HG03571 (cell line): ENCODE data around the gene PGGHG.
A peak's percentile ranks its signal among the peaks of the same experiment; 100 is the strongest.
"Not testable (repeated sequence)": the region's sequence is repeated elsewhere in the genome, so short reads cannot be mapped to it uniquely, and the experiment has no call there.

Experiments
- ATAC-seq: cut with Tn5 transposase; IDR thresholded peaks from one replicate; pipeline ENCODE4 v1.9.1; 2021; ENCODE audit not compliant: unreplicated experiment

The PGGHG gene

DNA sequence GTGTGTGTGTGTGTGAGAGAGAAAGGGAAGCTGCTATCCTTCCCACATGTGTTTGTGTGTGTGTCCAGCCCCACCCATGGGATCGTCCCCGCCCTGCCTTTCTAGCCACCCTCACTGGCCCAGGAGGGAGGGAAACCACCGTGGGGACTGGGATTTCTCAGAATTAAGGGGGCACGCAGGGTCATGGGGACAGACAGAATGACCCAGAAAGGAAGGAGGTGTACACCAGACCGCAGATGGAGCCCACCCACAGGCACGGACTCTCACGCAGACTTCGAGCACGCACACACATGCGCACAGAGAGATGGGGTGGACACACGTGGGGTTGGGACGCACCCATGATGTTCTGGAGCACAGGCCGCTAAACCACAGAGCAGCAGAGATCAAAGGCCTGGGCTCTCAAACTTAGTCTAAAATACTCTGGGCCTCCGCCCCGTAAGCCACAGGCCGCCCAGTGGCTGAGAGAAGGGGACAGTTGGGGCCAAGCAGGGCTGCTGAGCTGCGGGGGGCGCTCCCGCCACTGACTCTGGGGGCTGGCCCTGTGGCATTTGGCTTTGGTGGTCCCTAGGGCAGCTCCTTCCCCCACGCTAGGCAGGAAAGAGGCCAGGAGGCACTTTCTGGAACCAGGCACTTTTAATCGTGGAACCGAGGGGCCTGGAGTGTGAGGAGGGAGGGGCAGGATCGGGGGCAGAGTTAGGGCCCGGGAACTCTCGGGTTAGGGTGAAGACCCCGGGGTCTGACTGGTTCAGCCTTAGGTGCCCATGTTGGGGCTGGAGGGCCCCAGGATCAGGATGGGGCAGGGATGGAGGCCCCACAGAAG lies 8.9 kb downstream of the PGGHG start:
- ATAC-seq, result no peak

DNA sequence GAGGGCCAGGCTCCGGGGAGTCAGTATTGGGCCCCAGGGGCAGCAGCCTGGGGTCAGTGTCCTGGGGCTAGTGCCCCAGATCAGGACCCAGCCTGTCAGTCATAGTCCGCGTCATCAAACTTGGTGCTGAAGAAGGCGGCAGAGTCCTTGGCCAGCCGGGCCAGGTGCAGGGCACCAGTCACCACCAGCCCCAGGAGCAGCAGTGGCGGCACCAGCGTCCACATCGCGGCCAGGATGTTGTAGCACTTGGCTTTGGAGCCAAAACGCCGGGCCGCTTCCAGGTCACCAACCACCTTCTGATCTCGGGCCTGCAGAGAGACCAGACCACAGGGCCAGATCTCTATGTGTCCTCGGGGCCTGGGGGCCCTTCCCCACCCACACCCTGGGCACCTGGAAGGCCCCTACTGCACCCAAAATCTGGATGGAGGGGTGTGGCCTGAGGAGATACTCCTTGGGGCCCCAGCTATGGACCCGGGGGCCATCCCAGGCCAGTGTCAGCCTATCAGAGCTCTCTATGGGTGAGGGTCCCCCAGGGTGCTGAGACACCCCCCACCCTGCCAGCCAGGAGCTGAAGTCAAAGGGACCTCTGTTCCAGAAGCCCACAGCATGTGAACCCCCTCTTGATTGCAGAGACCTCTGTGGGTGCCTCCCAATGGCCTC lies 9.6 kb downstream of the PGGHG start:
- no peak for ATAC-seq

DNA sequence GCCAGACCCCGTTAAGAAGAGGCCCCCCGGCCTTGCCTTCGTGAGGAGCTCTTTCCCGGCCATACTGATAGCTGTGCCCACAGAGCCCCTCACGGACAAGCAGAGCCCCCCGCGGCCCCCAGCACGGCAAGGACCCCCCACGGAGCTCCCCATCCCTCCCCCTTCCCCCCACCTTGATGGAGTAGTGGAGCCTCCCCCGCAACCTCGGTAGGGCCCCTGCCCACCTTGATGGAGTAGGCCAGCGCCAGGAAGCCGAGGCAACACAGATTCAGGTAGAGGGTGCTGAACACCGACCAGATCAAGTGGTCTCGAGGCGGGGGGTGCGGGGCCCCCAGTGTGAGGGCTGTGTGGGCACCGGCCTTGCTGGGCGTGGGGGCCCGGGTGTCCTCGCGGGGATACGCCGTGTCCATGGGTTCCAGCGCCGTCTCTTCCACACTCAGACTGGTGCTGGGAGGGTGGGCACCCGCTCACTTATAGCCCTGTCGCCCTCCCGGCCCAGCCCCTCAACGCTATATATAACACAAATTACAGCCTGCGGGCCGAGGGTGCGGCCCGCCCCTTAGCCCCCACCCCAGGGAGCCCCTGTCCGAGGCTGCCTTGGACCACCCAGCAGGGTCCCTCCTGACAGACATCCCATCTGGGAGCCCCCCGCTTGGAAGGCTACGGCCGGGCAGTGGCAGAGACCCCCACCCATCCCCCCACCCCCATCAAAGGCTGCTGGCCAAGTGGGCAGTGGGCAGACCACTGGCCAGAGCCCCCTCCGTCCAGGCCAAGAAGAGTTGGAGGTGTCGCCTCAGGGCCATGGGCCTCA lies 10.4 kb downstream of the PGGHG start, which contains the start of gene IFITM5:
Gene IFITM5, minus strand, starts transcription at position 446 of the 811 bp plus-strand sequence. Its CDS starts 36 bp downstream, at position 410.
- no peak for ATAC-seq

DNA sequence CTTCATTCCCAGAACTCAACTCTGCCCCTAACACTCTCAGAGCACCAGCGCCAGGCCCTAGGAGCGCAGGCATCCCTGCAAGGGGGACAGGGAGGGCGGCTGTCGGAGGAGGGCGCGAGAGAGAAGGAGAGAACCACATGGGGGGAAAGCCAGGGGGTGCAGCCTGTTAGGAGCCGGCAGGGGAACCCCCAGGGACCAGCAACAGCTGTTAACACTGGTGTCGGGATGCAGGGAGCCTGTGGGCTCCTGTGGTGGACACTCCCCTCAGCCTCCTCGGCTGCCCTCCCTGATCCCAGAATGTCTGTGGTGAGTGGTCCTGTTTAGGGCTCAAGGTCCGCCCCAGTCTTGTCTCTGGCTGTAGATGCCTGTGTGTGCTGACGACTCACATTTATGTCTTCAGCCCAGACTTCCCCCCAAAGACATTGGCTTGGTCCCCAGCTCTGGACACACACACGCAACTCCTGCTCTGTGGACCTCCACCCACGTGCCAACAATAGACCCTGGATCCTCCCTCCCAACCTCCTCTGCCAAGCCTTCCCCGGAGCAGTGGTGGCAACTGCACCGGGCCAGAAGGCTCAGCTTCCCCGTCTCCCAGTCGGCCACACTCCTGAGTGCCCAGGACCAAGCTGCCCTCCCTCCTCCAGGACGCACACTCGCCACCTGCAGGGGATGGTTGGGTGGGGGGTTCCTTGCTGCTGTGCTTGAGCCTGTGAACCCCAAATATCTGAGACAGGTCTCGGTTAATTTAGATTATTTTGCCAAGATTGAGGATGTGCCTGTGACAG lies 11.2 kb downstream of the PGGHG start:
- no peak for ATAC-seq

DNA sequence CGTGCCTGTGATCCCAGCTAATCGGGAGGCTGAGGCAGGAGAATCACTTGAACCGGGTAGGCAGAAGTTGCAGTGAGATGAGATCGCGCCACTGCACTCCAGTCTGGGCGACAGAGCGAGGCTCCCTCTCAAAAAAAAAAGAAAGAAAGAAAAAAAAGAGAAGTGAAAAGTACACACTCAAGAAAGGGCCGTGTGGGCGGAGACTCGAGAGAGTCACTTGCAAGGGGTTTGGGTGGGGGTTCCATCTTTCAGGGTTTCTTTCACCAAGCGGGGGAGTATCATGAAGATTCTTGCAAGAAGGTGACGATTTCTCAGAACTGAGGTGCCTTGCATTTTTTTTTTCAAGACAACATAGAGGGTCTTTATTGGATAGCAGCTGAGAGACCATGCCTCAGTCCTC lies 14.4 kb downstream of the PGGHG start:
- no peak for ATAC-seq

DNA sequence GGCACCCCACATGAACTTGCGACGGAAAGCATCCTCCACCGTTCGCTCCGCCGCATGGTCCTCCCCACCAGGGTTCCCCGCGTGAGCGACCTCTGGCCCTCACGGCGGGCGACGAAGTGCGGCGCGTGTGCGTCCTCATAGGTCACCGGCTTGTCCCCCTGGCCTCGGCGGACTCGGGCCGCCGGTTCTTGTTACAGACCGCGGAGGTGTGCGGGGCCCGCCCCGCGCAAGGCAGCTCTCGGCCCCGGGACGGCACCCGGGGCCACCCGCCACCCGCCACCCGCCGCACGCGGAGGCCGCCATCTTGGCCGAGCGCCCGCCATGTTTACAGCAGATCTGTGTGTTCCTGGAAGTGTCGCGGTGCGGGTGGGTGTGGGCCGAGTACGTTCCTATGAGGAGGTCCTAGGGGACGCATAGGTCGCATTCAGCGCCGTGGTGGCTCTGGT lies 15.2 kb downstream of the PGGHG start:
- no peak for ATAC-seq

DNA sequence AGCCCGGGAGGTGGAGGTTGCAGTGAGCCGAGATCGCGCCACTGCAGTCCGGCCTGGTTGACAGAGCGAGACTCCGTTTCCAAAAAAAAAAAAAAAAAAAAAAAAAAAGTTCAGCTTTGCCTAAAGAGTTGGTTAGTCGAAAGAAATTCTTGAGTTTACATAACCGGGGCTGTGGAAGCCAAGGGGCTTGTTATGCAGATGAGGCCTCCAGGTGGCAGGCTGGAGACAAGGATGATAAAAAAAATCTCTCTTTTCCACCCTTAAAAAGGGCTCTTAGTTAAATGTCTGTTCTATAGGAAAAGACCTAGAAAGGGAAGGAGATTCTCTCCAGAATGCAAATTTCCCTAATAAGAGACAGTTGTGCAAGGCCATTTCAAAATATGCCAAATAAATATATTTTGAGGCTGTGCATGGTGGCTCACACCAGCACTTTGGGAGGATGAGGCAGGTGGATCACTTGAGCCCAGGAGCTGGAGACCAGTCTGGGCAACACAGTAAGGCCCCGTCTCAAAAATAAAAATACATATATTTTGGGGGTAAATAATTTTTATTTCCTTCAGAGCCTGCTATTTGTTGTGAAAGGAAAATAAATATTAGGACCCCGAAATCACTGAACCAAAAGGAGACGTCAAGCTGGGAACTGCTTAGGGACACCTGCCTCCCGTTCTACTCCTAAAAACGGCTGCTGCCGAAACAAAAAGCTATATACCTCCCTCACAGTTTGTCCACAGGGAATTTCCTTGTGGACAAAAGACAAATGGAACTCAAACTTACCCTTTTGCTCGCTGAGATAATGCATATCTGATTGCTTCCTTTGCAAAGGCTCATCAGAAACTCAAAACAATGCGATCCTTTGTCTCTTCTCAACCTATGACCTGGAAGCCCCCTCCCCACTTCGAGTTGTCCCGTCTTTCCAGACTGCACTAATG lies 16.3 kb downstream of the PGGHG start:
- no peak for ATAC-seq

DNA sequence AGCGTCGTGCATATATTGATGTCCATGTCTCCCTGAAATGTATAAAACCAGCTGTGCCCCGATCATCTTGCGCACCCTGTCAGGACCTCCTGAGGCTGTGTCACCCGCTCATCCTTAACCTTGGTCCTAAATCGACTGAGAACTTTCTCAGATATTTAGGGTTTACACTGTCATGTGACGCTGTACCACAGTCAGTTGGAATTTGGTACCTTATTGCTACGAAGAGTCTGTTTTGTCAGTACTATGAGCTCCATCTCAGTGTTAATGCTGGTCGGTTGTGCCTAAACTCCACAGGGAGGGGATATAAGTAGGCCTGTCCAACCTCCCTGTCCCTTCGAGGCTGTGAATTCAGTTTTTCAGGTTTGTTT lies 16.9 kb downstream of the PGGHG start:
- no peak for ATAC-seq

DNA sequence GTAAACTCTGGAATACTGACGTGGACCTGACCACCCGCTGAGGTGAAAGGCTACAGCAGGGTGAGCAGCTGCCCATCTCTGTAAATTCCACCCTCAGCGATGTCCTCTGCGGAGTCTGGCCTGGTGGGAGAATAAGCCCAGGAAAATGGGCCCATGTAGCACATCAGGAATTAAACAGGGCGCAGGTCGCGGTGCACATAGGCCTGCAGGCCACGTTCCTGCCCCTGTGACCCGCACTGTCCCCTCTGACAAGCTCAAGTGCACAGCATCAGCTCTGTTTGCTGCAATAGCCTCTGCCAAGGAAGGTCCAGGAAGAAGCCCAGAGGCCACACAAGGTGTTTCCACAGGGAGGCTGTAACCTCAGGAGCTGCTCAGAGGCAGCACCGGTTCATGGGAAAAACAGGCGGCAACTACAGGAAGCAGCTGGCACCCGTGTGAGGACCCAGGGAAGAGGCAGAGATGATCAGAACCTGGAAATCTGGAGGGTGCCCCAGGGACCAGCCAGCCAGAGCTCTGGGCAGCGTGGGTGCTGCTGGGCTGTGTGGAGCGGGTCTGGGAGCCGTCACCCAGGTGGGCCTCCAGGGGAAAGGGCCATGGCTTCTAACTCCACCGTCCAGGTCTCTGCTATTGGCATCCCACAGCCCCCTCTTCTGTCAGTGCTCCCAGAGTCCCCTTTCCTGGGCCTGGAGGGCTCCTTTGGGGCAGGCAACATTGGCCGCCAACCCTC lies 17.9 kb downstream of the PGGHG start:
- no peak for ATAC-seq

DNA sequence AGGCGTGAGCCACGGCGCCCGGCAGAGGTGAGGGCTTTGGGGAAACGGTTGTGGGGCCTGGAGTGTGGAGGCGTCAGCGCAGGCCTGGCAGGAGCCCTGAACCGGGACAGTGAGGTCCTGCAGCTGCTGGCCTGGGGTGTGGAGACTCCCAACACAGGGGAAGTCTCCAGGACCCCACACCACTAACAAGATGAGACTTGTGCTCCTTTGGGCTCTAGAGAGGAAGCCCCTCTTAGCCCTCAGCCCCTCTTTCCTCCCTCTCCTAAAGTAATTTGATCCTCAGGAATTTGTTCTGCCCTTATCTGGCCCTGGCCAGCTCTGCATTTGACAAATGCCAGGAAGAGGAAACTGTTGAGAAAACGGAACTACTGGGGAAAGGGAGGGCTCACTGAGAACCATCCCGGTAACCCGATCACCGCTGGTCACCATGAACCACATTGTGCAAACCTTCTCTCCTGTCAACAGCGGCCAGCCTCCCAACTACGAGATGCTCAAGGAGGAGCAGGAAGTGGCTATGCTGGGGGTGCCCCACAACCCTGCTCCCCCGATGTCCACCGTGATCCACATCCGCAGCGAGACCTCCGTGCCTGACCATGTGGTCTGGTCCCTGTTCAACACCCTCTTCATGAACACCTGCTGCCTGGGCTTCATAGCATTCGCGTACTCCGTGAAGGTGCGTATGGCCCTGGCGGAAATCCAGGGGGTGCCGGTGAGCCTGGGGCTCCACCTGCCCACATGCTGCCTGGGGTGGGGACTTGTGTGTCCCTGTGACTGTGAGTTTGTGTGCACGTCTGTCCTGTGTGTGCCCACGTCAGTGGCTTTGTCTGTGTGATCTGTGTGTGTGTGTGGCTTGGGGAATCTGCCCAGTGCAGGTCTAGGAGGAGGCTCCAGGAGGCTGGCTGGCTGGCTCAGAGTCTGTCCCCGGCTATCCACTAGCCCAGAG lies 19.1 kb downstream of the PGGHG start, which contains the start of gene IFITM2:
Gene IFITM2, plus strand, starts transcription at position 51 of the 943 bp plus-strand sequence. Its CDS starts 377 bp downstream, at position 428.
- not testable (repeated sequence) for ATAC-seq

DNA sequence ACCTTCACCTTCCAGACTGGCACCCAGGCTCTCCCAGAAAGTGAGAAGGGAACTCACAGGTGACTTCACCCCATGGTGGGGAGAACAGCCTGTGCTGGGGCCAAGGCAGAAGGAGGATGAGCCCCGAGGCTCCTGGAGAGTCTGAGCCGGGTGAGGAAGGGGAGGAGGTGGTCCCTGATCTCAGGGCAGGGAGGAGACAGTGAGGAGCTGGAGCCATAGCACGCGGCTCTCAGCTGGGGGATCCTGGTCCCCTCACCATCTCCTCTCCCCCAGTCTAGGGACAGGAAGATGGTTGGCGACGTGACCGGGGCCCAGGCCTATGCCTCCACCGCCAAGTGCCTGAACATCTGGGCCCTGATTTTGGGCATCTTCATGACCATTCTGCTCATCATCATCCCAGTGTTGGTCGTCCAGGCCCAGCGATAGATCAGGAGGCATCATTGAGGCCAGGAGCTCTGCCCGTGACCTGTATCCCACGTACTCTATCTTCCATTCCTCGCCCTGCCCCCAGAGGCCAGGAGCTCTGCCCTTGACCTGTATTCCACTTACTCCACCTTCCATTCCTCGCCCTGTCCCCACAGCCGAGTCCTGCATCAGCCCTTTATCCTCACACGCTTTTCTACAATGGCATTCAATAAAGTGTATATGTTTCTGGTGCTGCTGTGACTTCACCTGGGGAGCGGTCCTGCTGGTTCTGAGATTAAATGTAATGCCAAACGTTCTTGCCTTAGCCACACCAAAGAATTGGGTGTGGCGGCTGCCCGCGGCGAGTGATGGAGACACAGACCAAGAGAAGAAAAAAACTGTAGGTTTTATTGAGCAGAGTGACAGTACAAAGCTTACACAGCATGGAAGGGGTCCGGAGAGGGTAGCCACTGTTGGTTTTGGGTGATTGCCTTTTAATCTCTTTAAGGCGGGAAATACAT lies 20.1 kb downstream of the PGGHG start:
- ATAC-seq, result not testable (repeated sequence)

DNA sequence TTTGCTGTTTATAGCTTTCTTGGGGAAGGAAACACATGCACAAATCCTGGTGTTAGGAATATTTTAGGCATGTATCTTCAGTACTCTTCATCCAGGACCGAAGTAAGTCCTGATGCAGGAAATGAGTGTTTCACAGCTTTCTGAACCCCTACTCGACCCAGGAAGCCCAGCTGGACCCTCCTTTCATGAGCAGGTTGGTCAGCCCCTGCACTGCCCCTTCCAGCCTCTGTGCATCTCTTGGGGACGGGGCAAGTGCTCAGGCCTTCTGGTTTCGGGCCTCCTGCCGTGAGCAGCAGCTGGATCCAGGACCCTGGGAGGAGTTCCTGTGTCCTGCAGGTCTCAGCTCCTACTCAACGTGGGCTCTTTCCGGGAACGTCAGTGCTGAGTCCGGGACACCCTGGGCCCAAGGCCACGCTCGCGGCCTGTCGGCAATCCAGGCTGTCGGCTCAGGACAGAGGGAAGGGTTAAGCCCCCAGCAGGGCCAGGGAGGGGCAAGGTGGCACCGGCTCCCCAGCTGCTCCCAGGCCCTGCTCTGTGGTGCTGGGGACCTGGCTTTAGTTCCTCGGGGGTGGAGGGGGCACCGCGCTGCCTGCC lies 21.1 kb downstream of the PGGHG start:
- not testable (repeated sequence) for ATAC-seq

DNA sequence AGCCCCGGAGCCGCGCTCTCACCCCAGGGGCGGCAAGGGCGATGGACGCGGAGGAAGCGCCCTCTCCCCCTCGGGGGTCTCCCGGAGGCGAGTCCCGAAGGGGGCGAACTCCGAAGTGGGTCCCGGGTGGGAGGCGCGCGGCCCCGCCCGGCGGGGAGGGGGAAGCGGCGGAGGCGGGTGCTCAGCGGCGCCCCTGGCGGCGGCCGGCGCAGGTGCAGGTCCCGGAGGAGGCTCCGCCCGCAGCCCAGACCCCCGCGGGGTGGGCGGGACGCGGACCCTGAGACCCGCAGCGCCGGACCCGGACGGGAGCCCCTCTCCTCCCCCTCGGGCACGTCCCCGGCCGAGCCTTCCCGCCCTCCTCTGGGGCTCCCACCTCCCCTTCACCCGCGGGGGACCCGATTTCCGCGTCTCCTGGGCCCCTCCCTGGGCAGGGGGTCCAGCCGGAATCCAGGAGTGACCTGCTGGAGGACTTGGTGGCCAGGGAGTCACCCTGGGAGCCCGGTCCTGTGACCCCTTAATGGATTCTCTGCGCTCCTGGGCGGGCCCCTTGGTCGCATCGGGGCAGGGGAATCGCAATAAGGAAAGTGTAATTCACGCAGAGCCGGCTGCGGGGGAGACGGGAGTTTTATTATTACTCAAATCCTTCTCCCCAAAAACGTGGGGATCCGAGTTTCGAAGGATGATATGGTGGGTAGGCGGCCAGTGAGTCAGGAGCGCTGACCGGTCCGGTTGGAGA lies 22.3 kb downstream of the PGGHG start:
- ATAC-seq, result not testable (repeated sequence)

DNA sequence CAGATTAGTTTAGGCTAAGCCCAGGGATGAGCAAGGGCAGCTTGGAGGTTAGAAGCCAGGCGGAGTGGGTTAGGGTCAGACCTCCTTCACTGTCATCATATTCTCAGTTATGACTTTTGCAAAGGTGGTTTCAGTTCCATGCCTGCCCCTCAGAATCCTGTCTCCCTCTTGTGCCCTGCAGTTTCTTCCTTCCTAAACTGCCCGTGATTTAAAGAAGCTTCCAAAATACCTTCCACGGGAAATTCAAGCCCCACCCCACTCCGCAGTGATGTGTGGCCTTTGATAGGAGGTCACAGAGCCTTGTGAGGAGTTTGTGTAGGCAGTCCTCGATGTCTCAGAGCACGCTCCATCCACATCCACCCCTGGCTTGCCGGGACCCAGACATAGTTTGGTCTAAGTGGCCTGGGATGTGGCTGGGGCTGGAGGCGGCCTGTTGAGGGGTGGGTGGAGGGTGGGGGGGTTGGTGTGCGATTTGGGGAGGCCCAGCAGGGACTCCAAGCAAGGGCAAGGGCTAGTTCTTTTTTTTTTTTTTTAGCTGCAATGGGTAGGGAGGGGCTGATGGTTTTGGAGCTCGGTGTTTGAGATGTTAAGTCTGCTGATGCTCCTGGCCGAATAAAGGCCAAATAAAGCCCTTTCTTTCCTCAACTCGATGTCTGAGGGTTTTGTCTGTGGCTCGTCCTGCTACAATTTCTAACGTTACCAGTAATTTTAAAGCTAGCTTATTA lies 23.3 kb downstream of the PGGHG start:
- no peak for ATAC-seq

DNA sequence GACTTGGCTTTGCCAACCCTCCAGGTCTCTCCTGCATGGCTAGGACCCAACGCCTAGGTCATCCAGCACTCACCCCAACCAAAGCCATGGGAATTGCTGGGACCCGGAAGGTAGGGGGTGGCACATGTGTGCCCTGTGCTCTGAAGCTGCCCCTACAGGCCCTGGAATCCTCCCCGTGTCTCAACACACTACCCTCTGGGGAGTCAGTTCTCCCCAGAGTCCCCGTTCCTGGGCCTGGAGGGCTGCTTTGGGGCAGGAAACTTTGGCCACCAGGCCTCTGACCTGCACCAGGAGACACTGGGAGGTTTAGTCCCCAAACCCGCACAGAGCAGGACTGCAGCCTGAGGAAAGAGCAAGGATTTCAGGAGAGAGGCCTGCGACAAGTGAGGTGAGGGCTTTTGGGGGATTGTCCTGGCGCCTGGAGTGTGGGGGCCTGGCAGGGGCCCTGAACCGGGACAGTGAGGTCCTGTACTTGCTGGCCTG lies 24.4 kb downstream of the PGGHG start:
- ATAC-seq, result peak; percentile 3
